ENCODE data around the gene SUGCT. TPM values are rescaled to one million over a fixed set of nuclear protein-coding genes. Genes with fewer than 3 reads are reported as not detected.

The SUGCT gene
- total RNA-seq, 2 donors from 2014 or later, result 3.3 to 15.2 TPM

- Histone ChIP-seq H3K36me3 (no peaks in the 10 kb centered on the region), H3K27me3 (replicated peaks; ENCODE audit: insufficient read depth) (no peaks in the 10 kb centered on the region), H3K27ac (peak overlapping the region; percentile 16 to 41), H3K4me3 (peak overlapping the region; percentile 39), H3K9me3 (no peaks in the 10 kb centered on the region), H3K4me1 (ENCODE audit: control insufficient read depth in 1 of 2, low read depth in 2 of 2) (peaks cover 30 to 53% of the 10 kb centered on the region in 2 donors)
- no peak for DNase-seq (ENCODE audit: low spot score)
- TF ChIP-seq CTCF (IDR thresholded peaks at IDR 0.05), result no peak
- no peak for ATAC-seq (ENCODE audit: insufficient number of reproducible peaks, low FRiP score, low read depth)
Measured at GRCh38 chr7:40544871-40545303, 410.1 kb downstream of the SUGCT start.

GRCh38 chr7:40545739-40546138, 410.9 kb downstream of the SUGCT start:
- no peak for DNase-seq (ENCODE audit: low spot score)
- Histone ChIP-seq H3K4me1 (ENCODE audit: control insufficient read depth in 1 of 2, low read depth in 2 of 2) (peaks cover 30 to 51% of the 10 kb centered on the region in 2 donors), H3K36me3 (no peaks in the 10 kb centered on the region), H3K27me3 (replicated peaks; ENCODE audit: insufficient read depth) (no peaks in the 10 kb centered on the region), H3K9me3 (no peaks in the 10 kb centered on the region), H3K27ac (peak overlapping the region in 1 of 2 donors; percentile 41), H3K4me3 (peak overlapping the region; percentile 2)
- ATAC-seq (ENCODE audit: insufficient number of reproducible peaks, low FRiP score, low read depth), result no peak
- TF ChIP-seq CTCF (IDR thresholded peaks at IDR 0.05), result no peak

- no peaks in the 10 kb centered on the region for H3K36me3 ChIP-seq
- H3K4me3 ChIP-seq, result peak overlapping the region; percentile 4
- H3K27me3 ChIP-seq (replicated peaks; ENCODE audit: insufficient read depth), result no peaks in the 10 kb centered on the region
- H3K4me1 ChIP-seq (ENCODE audit: control insufficient read depth in 1 of 2, low read depth in 2 of 2), result peaks cover 31 to 40% of the 10 kb centered on the region in 2 donors
- peak overlapping the region in 1 of 2 donors; percentile 41 for H3K27ac ChIP-seq
- H3K9me3 ChIP-seq, result no peaks in the 10 kb centered on the region
- DNase-seq (ENCODE audit: low spot score) (no peak), ATAC-seq (ENCODE audit: insufficient number of reproducible peaks, low FRiP score, low read depth) (peak; percentile 16)
- TF ChIP-seq CTCF (IDR thresholded peaks at IDR 0.05), result no peak
Measured at GRCh38 chr7:40546616-40547501, 412.1 kb downstream of the SUGCT start.

- Histone ChIP-seq H3K36me3 (no peaks in the 10 kb centered on the region), H3K27ac (no peak overlapping the region), H3K27me3 (replicated peaks; ENCODE audit: insufficient read depth) (no peaks in the 10 kb centered on the region), H3K9me3 (no peaks in the 10 kb centered on the region), H3K4me3 (no peak overlapping the region), H3K4me1 (ENCODE audit: control insufficient read depth in 1 of 2, low read depth in 2 of 2) (peaks cover 13 to 16% of the 10 kb centered on the region in 2 donors)
- TF ChIP-seq CTCF (IDR thresholded peaks at IDR 0.05), result no peak
- ATAC-seq (ENCODE audit: insufficient number of reproducible peaks, low FRiP score, low read depth) (no peak), DNase-seq (ENCODE audit: low spot score) (no peak)
Measured at GRCh38 chr7:40549372-40550039, 414.7 kb downstream of the SUGCT start.

Measured in thoracic aorta (tissue), 2 donors.